GM15510 (cell line): Measurements from ENCODE around the gene FJX1.

Source experiments
- POLR2A ChIP-seq: IDR thresholded peaks from 3 replicates; pipeline ENCODE4 v1.6.1; 2011; ENCODE audit warnings: borderline replicate concordance; ENCODE audit not compliant: insufficient read length; ENCODE audit errors: extremely low read depth

FJX1 gene

GRCh38 chr11:35663408-35663702 is 45.1 kb downstream of the FJX1 start:
- TF ChIP-seq POLR2A: no peak

- no peak for TF ChIP-seq POLR2A
These were observed 46.7 kb downstream of the FJX1 start for GRCh38 chr11:35664977-35665441.

- TF ChIP-seq POLR2A: no peak
These were observed 49.0 kb downstream of the FJX1 start for GRCh38 chr11:35667257-35667656.
